ENCODE results near the gene SBF1.

Gene SBF1

DNA sequence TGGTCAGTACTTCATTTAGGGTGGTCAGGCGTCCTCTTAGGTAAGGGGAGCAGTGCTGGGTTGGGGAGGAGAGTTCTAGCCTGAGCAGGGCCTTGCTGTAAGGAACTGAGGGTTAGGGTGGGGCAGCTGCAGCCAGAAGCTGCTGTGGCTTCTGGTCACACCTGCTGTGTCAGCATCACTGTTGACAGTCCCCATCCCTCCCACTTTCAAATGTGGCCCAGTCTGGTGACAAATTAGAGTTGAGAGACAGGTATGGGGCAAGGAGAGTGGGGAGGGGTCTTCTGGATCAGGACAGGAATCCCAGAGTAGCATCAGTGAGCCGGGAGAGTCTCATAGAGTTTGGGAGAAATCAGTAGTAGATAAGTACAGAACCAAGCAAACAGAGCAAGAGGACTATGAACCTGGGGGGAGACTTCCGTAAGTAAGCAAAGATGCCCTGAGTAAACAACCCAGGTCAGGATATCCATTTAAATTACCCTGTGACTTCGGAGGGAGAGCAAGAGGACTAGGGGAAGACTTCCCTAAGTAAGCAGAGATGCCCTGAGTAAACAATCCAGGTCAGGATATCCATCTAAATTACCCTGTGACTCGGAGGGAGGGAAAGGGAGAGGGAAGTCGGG is 78.0 kb downstream of the SBF1 start:
- no peak for DNase-seq
